SK-N-SH (cell line): Measurements from ENCODE around the gene CHST1. TPM values are rescaled to one million over a fixed set of nuclear protein-coding genes. Genes with fewer than 3 reads are reported as not detected.

Source experiments
- CTCF ChIA-PET: fragments of 300-600, 350-600 bp; formaldehyde crosslinking; extraction: SDS; loops from one replicate; lab custom pipeline; 2021; lab: Yijun Ruan, JAX
- POLR2A ChIA-PET: fragments of 350-600 bp; sonication (Branson Sonifier 250); formaldehyde crosslinking; extraction: SDS; loops from one replicate; lab custom pipeline; 2020; ENCODE audit warnings: antibody characterized with exemption, inconsistent platforms; lab: Yijun Ruan, JAX
- DNase-seq: peaks from one replicate; pipeline ENCODE4 v3.0.0; 2012
- H2AFZ ChIP-seq: fragments of 200-600 bp; sonication (generic); 2 replicates; pipeline ENCODE4 v1.8.1; 2016; ENCODE audit warnings: antibody characterized with exemption, mild to moderate bottlenecking, low read depth
- H3F3A ChIP-seq: fragments of 200-600 bp; sonication (generic); replicated peaks from 2 replicates; pipeline ENCODE3; 2016; ENCODE audit warnings: antibody characterized with exemption, mild to moderate bottlenecking; ENCODE audit not compliant: insufficient read depth
- H3K27ac ChIP-seq, 2 experiments: fragments of 200-500 bp in 1 of 2; fragments of 200-600 bp in 1 of 2; sonication (Bioruptor generic) in 1 of 2; sonication (generic), shearing (Covaris generic) in 1 of 2; 2 replicates each; pipeline versions ENCODE4 v1.5.1 to v1.6.1; 2014 to 2016; ENCODE audit warnings: low read depth in 2 of 2, inconsistent platforms in 1 of 2, low read length in 1 of 2, mild to moderate bottlenecking in 1 of 2, mixed read lengths in 1 of 2
- H3K27me3 ChIP-seq: fragments of 200-600 bp; sonication (generic), shearing (Covaris generic); 2 replicates; pipeline ENCODE4 v1.6.1; 2016; ENCODE audit warnings: mixed run types; ENCODE audit not compliant: insufficient read depth
- H3K36me3 ChIP-seq, 2 experiments: fragments of 200-500 bp in 1 of 2; fragments of 200-600 bp in 1 of 2; sonication (Bioruptor generic) in 1 of 2; sonication (generic) in 1 of 2; replicated peaks in 1 of 2; 2 replicates each; pipeline versions ENCODE3 to v1.5.1; 2014 to 2016; ENCODE audit warnings: low read length in 1 of 2, mild to moderate bottlenecking in 1 of 2; ENCODE audit not compliant: insufficient read depth in 2 of 2, control insufficient read depth in 1 of 2
- H3K4me1 ChIP-seq, 2 experiments: fragments of 200-500 bp in 1 of 2; fragments of 200-600 bp in 1 of 2; sonication (Bioruptor generic) in 1 of 2; sonication (generic), shearing (Covaris generic) in 1 of 2; 2 replicates each; pipeline versions ENCODE4 v1.5.1 to v1.6.1; 2014 to 2016; ENCODE audit warnings: low read depth in 1 of 2, low read length in 1 of 2, mixed run types in 1 of 2; ENCODE audit not compliant: insufficient read depth in 2 of 2, control insufficient read depth in 1 of 2
- H3K4me2 ChIP-seq: fragments of 200-600 bp; sonication (generic), shearing (Covaris generic); 2 replicates; pipeline ENCODE4 v1.6.1; 2017; ENCODE audit warnings: mixed run types
- H3K4me3 ChIP-seq, 2 experiments: fragments of 200-500 bp in 1 of 2; fragments of 200-600 bp in 1 of 2; sonication (Bioruptor generic) in 1 of 2; sonication (generic), shearing (Covaris generic) in 1 of 2; 2 replicates each; pipeline versions ENCODE4 v1.5.1 to v1.8.1; 2014 to 2016; ENCODE audit warnings: low read depth in 2 of 2, inconsistent platforms in 1 of 2, low read length in 1 of 2, mild to moderate bottlenecking in 1 of 2, mixed read lengths in 1 of 2, moderate library complexity in 1 of 2
- H3K79me2 ChIP-seq: fragments of 200-600 bp; sonication (generic); 2 replicates; pipeline ENCODE4 v1.8.1; 2017; ENCODE audit warnings: mild to moderate bottlenecking; ENCODE audit not compliant: insufficient read depth
- H3K9ac ChIP-seq: fragments of 200-600 bp; sonication (generic); 2 replicates; pipeline ENCODE4 v1.6.1; 2017; ENCODE audit warnings: mixed run types
- H3K9me2 ChIP-seq: fragments of 200-600 bp; sonication (generic); 2 replicates; pipeline ENCODE4 v1.6.1; 2017; ENCODE audit warnings: mixed run types
- H3K9me3 ChIP-seq: fragments of 200-600 bp; sonication (generic); 2 replicates; pipeline ENCODE4 v1.6.1; 2017; ENCODE audit warnings: mixed run types, mild to moderate bottlenecking, moderate library complexity
- H4K20me1 ChIP-seq: fragments of 200-600 bp; sonication (generic); 2 replicates; pipeline ENCODE4 v1.6.1; 2017; ENCODE audit warnings: mild to moderate bottlenecking, mixed run types; ENCODE audit not compliant: insufficient read depth
- EP300 ChIP-seq, 2 experiments: IDR thresholded peaks; 2 replicates each; pipeline versions ENCODE4 v1.4.0 to v1.6.1; 2012; ENCODE audit warnings: borderline replicate concordance in 1 of 2, low read depth in 1 of 2, low read length in 1 of 2
- FOXJ3 ChIP-seq: sonication (generic); formaldehyde crosslinking; IDR thresholded peaks from 2 replicates; pipeline ENCODE4 v1.5.1; 2020; ENCODE audit warnings: mild to moderate bottlenecking, missing genetic modification reagents
- MEF2A ChIP-seq: IDR thresholded peaks from 2 replicates; pipeline ENCODE4 v1.4.0; 2012; ENCODE audit warnings: low read depth, borderline replicate concordance
- MXI1 ChIP-seq: IDR thresholded peaks from 2 replicates; pipeline ENCODE4 v1.6.1; 2012; ENCODE audit warnings: mild to moderate bottlenecking, low read depth, low read length, improper control_type of control experiment
- POLR2AphosphoS5 ChIP-seq: IDR thresholded peaks from 2 replicates; pipeline ENCODE4 v1.6.1; 2012; ENCODE audit warnings: low read depth, low read length
- RCOR1 ChIP-seq: fragments of 150-350 bp; IDR thresholded peaks from 2 replicates; pipeline ENCODE4 v1.6.1; 2017; ENCODE audit warnings: antibody characterized with exemption, low read length
- TCF12 ChIP-seq: IDR thresholded peaks from 2 replicates; pipeline ENCODE4 v1.4.0; 2012
- TEAD4 ChIP-seq: IDR thresholded peaks from 2 replicates; pipeline ENCODE4 v1.4.0; 2012; ENCODE audit warnings: mild to moderate bottlenecking, borderline replicate concordance; ENCODE audit not compliant: insufficient read depth
- WGBS: methylation state at CpG from one replicate; pipeline ENCODE4 v1.1.6; 2017; ENCODE audit warnings: low lambda C conversion rate; 5-methylcytosine and 5-hydroxymethylcytosine counted together
- polyA plus RNA-seq, 3 experiments: library from polyadenylated mRNA; depleted of rRNA; stranded (reverse); fragments of >200 nt; gene quantifications; 2 replicates each; pipeline ENCODE4 v1.2.3, GENCODE V29; 2012
- TF ChIP-seq, protein P1 (sequence below): IDR thresholded peaks from 2 replicates; pipeline ENCODE4 v1.4.0; 2012; ENCODE audit warnings: low read depth
- TF ChIP-seq, protein P2 (sequence below): IDR thresholded peaks from 2 replicates; pipeline ENCODE4 v1.6.1; 2012; ENCODE audit warnings: mild to moderate bottlenecking, low read depth, low read length, moderate library complexity
- TF ChIP-seq, protein P3 (sequence below): IDR thresholded peaks from 2 replicates; pipeline ENCODE4 v1.4.0; 2012; ENCODE audit warnings: low read depth, borderline replicate concordance
- TF ChIP-seq, protein P4 (sequence below): IDR thresholded peaks from 2 replicates; pipeline ENCODE4 v1.4.0; 2012; ENCODE audit warnings: low read depth, borderline replicate concordance
- TF ChIP-seq, protein P5 (sequence below): fragments of 150-350 bp; IDR thresholded peaks from 2 replicates; pipeline ENCODE4 v1.6.1; 2016; ENCODE audit warnings: mild to moderate bottlenecking, low read depth, low read length

CHST1 gene
- polyA plus RNA-seq, 1 of the 3 experiments (the other 2 are of a cell fraction): 4.9 TPM

DNA sequence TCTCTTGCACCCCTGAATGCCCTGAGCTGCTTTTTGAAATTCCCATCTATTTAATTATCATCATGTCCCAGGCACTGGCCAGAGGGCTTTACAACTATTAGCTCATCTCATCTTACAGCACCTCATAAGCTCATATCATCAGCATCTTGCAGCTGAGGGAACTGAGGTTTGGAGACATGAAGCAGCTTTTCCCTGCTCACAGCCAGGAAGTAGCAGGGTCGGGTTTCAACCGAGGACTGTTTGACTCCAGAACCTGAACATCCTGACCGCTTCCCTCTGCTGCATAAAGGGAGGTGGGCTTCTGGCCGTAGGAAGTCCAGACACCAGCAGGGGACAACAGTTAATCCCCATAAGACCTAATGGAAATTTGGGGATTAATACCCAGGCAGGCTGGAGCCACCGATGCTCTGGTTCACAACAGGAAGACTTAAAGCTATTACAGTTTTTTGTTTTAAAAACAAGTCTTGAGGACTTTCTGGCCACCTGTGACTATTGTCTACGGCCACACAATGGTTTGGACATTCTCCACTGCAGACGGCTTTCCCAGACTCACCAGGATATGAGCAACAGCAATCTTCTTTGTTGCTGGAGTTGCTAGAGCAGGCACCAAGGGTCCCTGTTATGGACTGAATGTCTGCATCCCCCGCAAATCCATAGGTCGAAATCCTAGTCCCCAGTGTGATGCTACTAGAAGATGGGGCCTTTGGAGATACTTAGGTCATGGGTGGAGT lies 47.4 kb downstream of the CHST1 start (continued):
- TF ChIP-seq MXI1: no peak
- TF ChIP-seq MEF2A: no peak
- TF ChIP-seq, protein P1, sequence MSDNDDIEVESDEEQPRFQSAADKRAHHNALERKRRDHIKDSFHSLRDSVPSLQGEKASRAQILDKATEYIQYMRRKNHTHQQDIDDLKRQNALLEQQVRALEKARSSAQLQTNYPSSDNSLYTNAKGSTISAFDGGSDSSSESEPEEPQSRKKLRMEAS: no peak
- no peak for TF ChIP-seq EP300 (IDR thresholded peaks at IDR 0.05; ENCODE audit: borderline replicate concordance in 1 of 2, low read depth in 1 of 2, low read length in 1 of 2)

DNA sequence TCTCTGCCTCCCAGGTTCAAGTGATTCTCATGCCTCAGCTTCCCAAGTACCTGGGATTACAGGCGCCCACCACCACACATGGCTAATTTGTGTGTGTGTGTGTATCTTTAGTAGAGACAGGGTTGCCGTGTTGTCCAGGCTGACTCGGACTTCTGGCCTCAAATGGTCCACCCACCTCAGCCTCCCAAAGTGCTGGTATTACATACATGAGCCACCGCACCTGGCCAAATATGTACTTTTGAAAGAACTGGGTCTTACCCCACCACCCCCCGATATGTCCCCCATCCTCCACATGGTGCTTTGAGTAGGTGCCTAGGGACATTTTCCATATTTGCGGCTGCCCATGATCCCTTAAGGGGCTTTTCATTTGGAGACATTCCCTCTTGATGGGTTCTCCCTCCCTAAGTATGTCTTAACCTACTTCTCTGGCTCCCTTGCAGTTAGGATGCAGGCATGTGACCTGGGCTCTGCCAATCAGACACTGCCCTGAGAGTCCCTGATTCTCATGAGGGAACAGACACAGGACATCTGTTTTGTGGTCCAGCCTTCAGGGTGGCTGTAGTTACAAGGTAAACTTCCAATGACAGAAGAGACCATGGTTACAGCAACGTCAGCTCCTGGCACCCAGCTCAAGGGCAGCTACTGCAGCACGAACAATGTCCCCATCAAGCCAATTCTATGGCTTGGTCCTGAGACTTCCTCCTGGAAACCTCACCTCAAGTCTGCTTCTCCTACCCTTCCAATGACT lies 48.4 kb downstream of the CHST1 start:
- H3K9me3 ChIP-seq: no peaks in the 10 kb centered on the region
- H3K4me3 ChIP-seq: no peak overlapping the region
- DNase-seq: no peak
- 62% methylated on average over 8 of the region's 8 CpGs for WGBS
- H3K9me2 ChIP-seq: no peaks in the 10 kb centered on the region
- H3K79me2 ChIP-seq: no peaks in the 10 kb centered on the region
- H3K4me1 ChIP-seq: no peaks in the 10 kb centered on the region
- no peak overlapping the region for H3K4me2 ChIP-seq
- H3K9ac ChIP-seq: no peak overlapping the region
- CTCF ChIA-PET: interaction anchor here (1.3 to 1.8 kb wide), 2 partner anchors 9 to 155 kb away, joined by 3 to 5 read pairs; no protein-coding TSS in a partner anchor
- TF ChIP-seq, protein P2, sequence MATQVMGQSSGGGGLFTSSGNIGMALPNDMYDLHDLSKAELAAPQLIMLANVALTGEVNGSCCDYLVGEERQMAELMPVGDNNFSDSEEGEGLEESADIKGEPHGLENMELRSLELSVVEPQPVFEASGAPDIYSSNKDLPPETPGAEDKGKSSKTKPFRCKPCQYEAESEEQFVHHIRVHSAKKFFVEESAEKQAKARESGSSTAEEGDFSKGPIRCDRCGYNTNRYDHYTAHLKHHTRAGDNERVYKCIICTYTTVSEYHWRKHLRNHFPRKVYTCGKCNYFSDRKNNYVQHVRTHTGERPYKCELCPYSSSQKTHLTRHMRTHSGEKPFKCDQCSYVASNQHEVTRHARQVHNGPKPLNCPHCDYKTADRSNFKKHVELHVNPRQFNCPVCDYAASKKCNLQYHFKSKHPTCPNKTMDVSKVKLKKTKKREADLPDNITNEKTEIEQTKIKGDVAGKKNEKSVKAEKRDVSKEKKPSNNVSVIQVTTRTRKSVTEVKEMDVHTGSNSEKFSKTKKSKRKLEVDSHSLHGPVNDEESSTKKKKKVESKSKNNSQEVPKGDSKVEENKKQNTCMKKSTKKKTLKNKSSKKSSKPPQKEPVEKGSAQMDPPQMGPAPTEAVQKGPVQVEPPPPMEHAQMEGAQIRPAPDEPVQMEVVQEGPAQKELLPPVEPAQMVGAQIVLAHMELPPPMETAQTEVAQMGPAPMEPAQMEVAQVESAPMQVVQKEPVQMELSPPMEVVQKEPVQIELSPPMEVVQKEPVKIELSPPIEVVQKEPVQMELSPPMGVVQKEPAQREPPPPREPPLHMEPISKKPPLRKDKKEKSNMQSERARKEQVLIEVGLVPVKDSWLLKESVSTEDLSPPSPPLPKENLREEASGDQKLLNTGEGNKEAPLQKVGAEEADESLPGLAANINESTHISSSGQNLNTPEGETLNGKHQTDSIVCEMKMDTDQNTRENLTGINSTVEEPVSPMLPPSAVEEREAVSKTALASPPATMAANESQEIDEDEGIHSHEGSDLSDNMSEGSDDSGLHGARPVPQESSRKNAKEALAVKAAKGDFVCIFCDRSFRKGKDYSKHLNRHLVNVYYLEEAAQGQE: no peak
- TF ChIP-seq MXI1 (no peak), FOXJ3 (no peak), EP300 (IDR thresholded peaks at IDR 0.05; ENCODE audit: borderline replicate concordance in 1 of 2, low read depth in 1 of 2, low read length in 1 of 2) (no peak), TCF12 (no peak), POLR2AphosphoS5 (no peak), RCOR1 (no peak), TEAD4 (no peak)
- TF ChIP-seq, protein P3, sequence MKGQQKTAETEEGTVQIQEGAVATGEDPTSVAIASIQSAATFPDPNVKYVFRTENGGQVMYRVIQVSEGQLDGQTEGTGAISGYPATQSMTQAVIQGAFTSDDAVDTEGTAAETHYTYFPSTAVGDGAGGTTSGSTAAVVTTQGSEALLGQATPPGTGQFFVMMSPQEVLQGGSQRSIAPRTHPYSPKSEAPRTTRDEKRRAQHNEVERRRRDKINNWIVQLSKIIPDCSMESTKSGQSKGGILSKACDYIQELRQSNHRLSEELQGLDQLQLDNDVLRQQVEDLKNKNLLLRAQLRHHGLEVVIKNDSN: no peak
- TF ChIP-seq, protein P1: no peak
- TF ChIP-seq, protein P4, sequence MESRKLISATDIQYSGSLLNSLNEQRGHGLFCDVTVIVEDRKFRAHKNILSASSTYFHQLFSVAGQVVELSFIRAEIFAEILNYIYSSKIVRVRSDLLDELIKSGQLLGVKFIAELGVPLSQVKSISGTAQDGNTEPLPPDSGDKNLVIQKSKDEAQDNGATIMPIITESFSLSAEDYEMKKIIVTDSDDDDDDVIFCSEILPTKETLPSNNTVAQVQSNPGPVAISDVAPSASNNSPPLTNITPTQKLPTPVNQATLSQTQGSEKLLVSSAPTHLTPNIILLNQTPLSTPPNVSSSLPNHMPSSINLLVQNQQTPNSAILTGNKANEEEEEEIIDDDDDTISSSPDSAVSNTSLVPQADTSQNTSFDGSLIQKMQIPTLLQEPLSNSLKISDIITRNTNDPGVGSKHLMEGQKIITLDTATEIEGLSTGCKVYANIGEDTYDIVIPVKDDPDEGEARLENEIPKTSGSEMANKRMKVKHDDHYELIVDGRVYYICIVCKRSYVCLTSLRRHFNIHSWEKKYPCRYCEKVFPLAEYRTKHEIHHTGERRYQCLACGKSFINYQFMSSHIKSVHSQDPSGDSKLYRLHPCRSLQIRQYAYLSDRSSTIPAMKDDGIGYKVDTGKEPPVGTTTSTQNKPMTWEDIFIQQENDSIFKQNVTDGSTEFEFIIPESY: no peak
- TF ChIP-seq, protein P5, sequence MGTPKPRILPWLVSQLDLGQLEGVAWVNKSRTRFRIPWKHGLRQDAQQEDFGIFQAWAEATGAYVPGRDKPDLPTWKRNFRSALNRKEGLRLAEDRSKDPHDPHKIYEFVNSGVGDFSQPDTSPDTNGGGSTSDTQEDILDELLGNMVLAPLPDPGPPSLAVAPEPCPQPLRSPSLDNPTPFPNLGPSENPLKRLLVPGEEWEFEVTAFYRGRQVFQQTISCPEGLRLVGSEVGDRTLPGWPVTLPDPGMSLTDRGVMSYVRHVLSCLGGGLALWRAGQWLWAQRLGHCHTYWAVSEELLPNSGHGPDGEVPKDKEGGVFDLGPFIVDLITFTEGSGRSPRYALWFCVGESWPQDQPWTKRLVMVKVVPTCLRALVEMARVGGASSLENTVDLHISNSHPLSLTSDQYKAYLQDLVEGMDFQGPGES: no peak
- no peaks in the 10 kb centered on the region for H3F3A ChIP-seq
- H3K36me3 ChIP-seq: no peaks in the 10 kb centered on the region
- no peak overlapping the region for H3K27ac ChIP-seq
- POLR2A ChIA-PET: no interaction called here
- no peak overlapping the region for H2AFZ ChIP-seq
- no peaks in the 10 kb centered on the region for H4K20me1 ChIP-seq
- no peaks in the 10 kb centered on the region; the same call in 1 of the 2 replicates for H3K27me3 ChIP-seq
